ENCODE measurements around the gene TCN2.
"Not testable (repeated sequence)": the region's sequence is repeated elsewhere in the genome, so short reads cannot be mapped to it uniquely, and the experiment has no call there.

The TCN2 gene

GRCh38 chr22:30649430-30650007, 42.5 kb downstream of the TCN2 start:
- DNase-seq: no peak

GRCh38 chr22:30650508-30651116, 43.6 kb downstream of the TCN2 start:
- DNase-seq: no peak

GRCh38 chr22:30652852-30653251, 45.9 kb downstream of the TCN2 start:
- DNase-seq: no peak

- DNase-seq: no peak
These were observed 47.4 kb downstream of the TCN2 start for GRCh38 chr22:30654361-30654760.

GRCh38 chr22:30655532-30655931, 48.6 kb downstream of the TCN2 start:
- DNase-seq: no peak

GRCh38 chr22:30662040-30662439, 55.1 kb downstream of the TCN2 start:
- no peak for DNase-seq

GRCh38 chr22:30664798-30665197, 57.8 kb downstream of the TCN2 start:
- no peak for DNase-seq

- no peak for DNase-seq
These were observed 58.3 kb downstream of the TCN2 start for GRCh38 chr22:30665266-30665665.

GRCh38 chr22:30665786-30666185, 58.8 kb downstream of the TCN2 start:
- DNase-seq: no peak

GRCh38 chr22:30667107-30667493, 60.1 kb downstream of the TCN2 start:
- no peak for DNase-seq

- DNase-seq: peak; percentile 90
These were observed 60.8 kb downstream of the TCN2 start, which contains the start of gene DUSP18 for GRCh38 chr22:30667494-30668385. Gene DUSP18 (minus strand): TSS chr22:30667875. CDS start chr22:30664003, 3,872 bp downstream.

- DNase-seq: no peak
These were observed 61.4 kb downstream of the TCN2 start for GRCh38 chr22:30668386-30668710.

- no peak for DNase-seq
These were observed 64.1 kb downstream of the TCN2 start for GRCh38 chr22:30671071-30671470.

GRCh38 chr22:30673136-30673535, 66.2 kb downstream of the TCN2 start:
- DNase-seq: no peak

GRCh38 chr22:30674482-30674881, 67.5 kb downstream of the TCN2 start:
- no peak for DNase-seq

GRCh38 chr22:30675436-30675835, 68.5 kb downstream of the TCN2 start:
- DNase-seq: no peak

GRCh38 chr22:30676565-30676964, 69.6 kb downstream of the TCN2 start:
- DNase-seq: not testable (repeated sequence)

Data from activated gamma-delta T cell (primary cell).